K562 (cell line): ENCODE data around the gene NTSR1. TPM values are rescaled to one million over a fixed set of nuclear protein-coding genes. Genes with fewer than 3 reads are reported as not detected.

Source experiments
- ATAC-seq: fragments of 200-7000 bp; cut with Tn5 transposase; 3 replicates; pipeline ENCODE4 v1.9.1; 2020; ENCODE audit warnings: moderate library complexity
- BruUV-seq: library from RNA; stranded (reverse); fragments of 400-500 nt; replicated peaks from 2 replicates; lab custom pipeline; 2021; lab: Mats Ljungman, UMichigan
- CTCF ChIA-PET: fragments of 300-600 bp; formaldehyde crosslinking; extraction: SDS; loops from one replicate; lab custom pipeline; 2021; ENCODE audit warnings: low intra/inter-chr PET ratio; lab: Yijun Ruan, JAX
- POLR2A ChIA-PET: fragments of 300-600, 350-650 bp; sonication (Branson Sonifier 250); formaldehyde crosslinking; extraction: SDS; loops from one replicate; lab custom pipeline; 2021; ENCODE audit warnings: antibody characterized with exemption, inconsistent platforms; lab: Yijun Ruan, JAX
- DNase-seq, 4 experiments: peaks; one replicate each; pipeline versions ENCODE4 v3.0.0 to v3.0.0-alpha.2; 2011 to 2018; ENCODE audit warnings: low spot score in 3 of 4, mixed read lengths in 3 of 4; ENCODE audit errors: extremely low read depth in 1 of 4
- FAIRE-seq: peaks from 2 replicates; lab custom pipeline; 2011; peaks lifted over from hg19 to GRCh38; lab: Jason Lieb, UNC
- H2AFZ ChIP-seq: 2 replicates; pipeline ENCODE4 v1.6.0; 2011; ENCODE audit warnings: low read depth, low read length, control low read depth, inconsistent platforms
- H3K27ac ChIP-seq: fragments of 200-600 bp; 3 replicates; pipeline ENCODE4 v1.8.0; 2011; ENCODE audit warnings: low read depth, mild to moderate bottlenecking, control low read depth, inconsistent platforms, low read length, moderate library complexity, mixed read lengths; ENCODE audit errors: extremely low read depth
- H3K27me3 ChIP-seq, 2 experiments: fragments of 300-600 bp in 1 of 2; 2 replicates in 1 of 2; 3 replicates in 1 of 2; pipeline versions ENCODE4 v1.6.0 to v1.8.0; 2011; ENCODE audit warnings: inconsistent platforms in 2 of 2, low read length in 2 of 2, mild to moderate bottlenecking in 1 of 2, mixed read lengths in 1 of 2, moderate library complexity in 1 of 2; ENCODE audit not compliant: control insufficient read depth in 2 of 2, insufficient read depth in 2 of 2
- H3K36me3 ChIP-seq: fragments of 300-600 bp; 3 replicates; pipeline ENCODE4 v1.8.0; 2011; ENCODE audit warnings: mild to moderate bottlenecking, low read length, inconsistent platforms; ENCODE audit not compliant: control insufficient read depth, insufficient read depth
- H3K4me1 ChIP-seq, 2 experiments: fragments of 200-600 bp in 1 of 2; replicated peaks in 1 of 2; 2 replicates in 1 of 2; 3 replicates in 1 of 2; pipeline versions ENCODE4 v1.5.1 to v1.8.0; 2011; ENCODE audit warnings: inconsistent platforms in 2 of 2, low read length in 2 of 2, mild to moderate bottlenecking in 1 of 2, mixed read lengths in 1 of 2, moderate library complexity in 1 of 2; ENCODE audit not compliant: control insufficient read depth in 2 of 2, insufficient read depth in 2 of 2
- H3K4me2 ChIP-seq: 2 replicates; pipeline ENCODE4 v1.6.1; 2011; ENCODE audit warnings: low read length, control low read depth, inconsistent platforms, mixed read lengths; ENCODE audit not compliant: insufficient read depth
- H3K4me3 ChIP-seq: fragments of 200-600 bp; sonication (generic), shearing (Covaris generic); 2 replicates; pipeline ENCODE4 v1.5.1; 2016; ENCODE audit warnings: control low read depth, inconsistent platforms
- H3K79me2 ChIP-seq: fragments of 200-600 bp; 3 replicates; pipeline ENCODE4 v1.8.0; 2011; ENCODE audit warnings: low read length, inconsistent platforms; ENCODE audit not compliant: control insufficient read depth, insufficient read depth
- H3K9ac ChIP-seq, 2 experiments: 2 replicates each; pipeline versions ENCODE4 v1.6.0 to v1.6.1; 2011; ENCODE audit warnings: low read depth in 2 of 2, low read length in 2 of 2, control low read depth in 1 of 2, inconsistent platforms in 1 of 2, mild to moderate bottlenecking in 1 of 2, mixed read lengths in 1 of 2; ENCODE audit not compliant: insufficient read depth in 1 of 2
- H3K9me1 ChIP-seq: one replicate; pipeline ENCODE4 v1.6.0; 2011; ENCODE audit warnings: inconsistent platforms, mild to moderate bottlenecking, low read length, moderate library complexity; ENCODE audit not compliant: control insufficient read depth, insufficient read depth
- H3K9me3 ChIP-seq: replicated peaks from 2 replicates; pipeline ENCODE4 v1.5.1; 2011; ENCODE audit warnings: low read depth, low read length, inconsistent platforms; ENCODE audit not compliant: control insufficient read depth, insufficient read depth
- H4K20me1 ChIP-seq: replicated peaks from 2 replicates; pipeline ENCODE4 v1.6.1; 2011; ENCODE audit warnings: low read length, inconsistent platforms, mixed read lengths; ENCODE audit not compliant: control insufficient read depth, insufficient read depth
- BCOR ChIP-seq: fragments of 450-650 bp; IDR thresholded peaks from 2 replicates; pipeline ENCODE4 v1.6.1; 2016
- BRD4 ChIP-seq: fragments of 200-600 bp; sonication (generic); IDR thresholded peaks from 2 replicates; pipeline ENCODE4 v1.6.1; 2017; ENCODE audit warnings: inconsistent platforms
- CXXC5 ChIP-seq: fragments of 250-450 bp; sonication (Bioruptor Pico); IDR thresholded peaks from 2 replicates; pipeline ENCODE4 v1.8.0; 2022; ENCODE audit warnings: inconsistent platforms, mild to moderate bottlenecking, moderate library complexity
- ESRRA ChIP-seq: fragments of 450-650 bp; IDR thresholded peaks from 2 replicates; pipeline ENCODE4 v1.6.1; 2014; ENCODE audit warnings: low read depth, mild to moderate bottlenecking, moderate library complexity, borderline replicate concordance
- ETS2 ChIP-seq: IDR thresholded peaks from 2 replicates; pipeline ENCODE4 v1.6.1; 2016; ENCODE audit warnings: borderline replicate concordance, missing genetic modification characterization, mild to moderate bottlenecking, moderate library complexity, missing compliant biosample characterization; ENCODE audit not compliant: poor library complexity, severe bottlenecking
- GTF2F1 ChIP-seq: IDR thresholded peaks from 2 replicates; pipeline ENCODE4 v1.6.1; 2011; ENCODE audit warnings: low read depth, low read length, improper control_type of control experiment
- HIVEP1 ChIP-seq: fragments of 250-450 bp; sonication (Bioruptor Pico); IDR thresholded peaks from 2 replicates; pipeline ENCODE4 v1.4.0; 2020; ENCODE audit warnings: mild to moderate bottlenecking
- KDM5B ChIP-seq: fragments of 200-600 bp; sonication (generic); IDR thresholded peaks from 2 replicates; pipeline ENCODE4 v1.6.1; 2012; ENCODE audit warnings: low read depth, mild to moderate bottlenecking, moderate library complexity, low read length, control low read depth, inconsistent platforms; ENCODE audit not compliant: insufficient replicate concordance
- NCOA1 ChIP-seq: fragments of 450-650 bp; IDR thresholded peaks from 2 replicates; pipeline ENCODE4 v1.6.1; 2016; ENCODE audit warnings: low read depth
- POLR3G ChIP-seq: IDR thresholded peaks from 2 replicates; pipeline ENCODE4 v1.6.1; 2011; ENCODE audit not compliant: insufficient read length, insufficient replicate concordance; ENCODE audit errors: extremely low read depth
- PPARD ChIP-seq: fragments of 250-450 bp; sonication (Bioruptor Pico); IDR thresholded peaks from 2 replicates; pipeline ENCODE4 v1.8.0; 2022; ENCODE audit warnings: inconsistent platforms, mild to moderate bottlenecking, moderate library complexity
- RNF219 ChIP-seq: fragments of 250-450 bp; sonication (Bioruptor Pico); IDR thresholded peaks from 2 replicates; pipeline ENCODE4 v1.5.0; 2022; ENCODE audit warnings: mild to moderate bottlenecking
- SNAPC5 ChIP-seq: fragments of 250-450 bp; sonication (Bioruptor Pico); IDR thresholded peaks from 2 replicates; pipeline ENCODE4 v1.8.0; 2021; ENCODE audit warnings: moderate library complexity, mild to moderate bottlenecking, inconsistent platforms
- SOX6 ChIP-seq: fragments of 450-650 bp; IDR thresholded peaks from 2 replicates; pipeline ENCODE4 v1.6.1; 2014; ENCODE audit warnings: mild to moderate bottlenecking
- STAT5B ChIP-seq: fragments of 250-450 bp; sonication (Bioruptor Pico); IDR thresholded peaks from 2 replicates; pipeline ENCODE4 v1.8.0; 2021; ENCODE audit warnings: mild to moderate bottlenecking, inconsistent platforms
- ZNF282 ChIP-seq: sonication (generic); formaldehyde crosslinking; IDR thresholded peaks from 2 replicates; pipeline ENCODE4 v1.8.1; 2023; ENCODE audit warnings: missing genetic modification reagents
- ZNF324 ChIP-seq: fragments of 250-450 bp; sonication (Bioruptor Pico); IDR thresholded peaks from 2 replicates; pipeline ENCODE4 v1.4.0; 2020; ENCODE audit warnings: mild to moderate bottlenecking
- ZNF551 ChIP-seq: fragments of 250-450 bp; sonication (Bioruptor Pico); IDR thresholded peaks from 2 replicates; pipeline ENCODE4 v1.5.0; 2021; ENCODE audit warnings: mild to moderate bottlenecking, moderate library complexity
- ZNF561 ChIP-seq: fragments of 450-650 bp; formaldehyde crosslinking; conservative IDR thresholded peaks from 2 replicates; pipeline ENCODE4 v1.4.0; 2020; ENCODE audit warnings: mild to moderate bottlenecking, moderate library complexity
- ZNF740 ChIP-seq, 3 experiments: fragments of 200-800 bp in 1 of 3; sonication (Bioruptor generic) in 1 of 3; sonication (generic) in 1 of 3; formaldehyde crosslinking in 1 of 3; IDR thresholded peaks; 2 replicates each; pipeline versions ENCODE4 v1.6.1 to v1.8.0; 2016 to 2022; ENCODE audit warnings: mild to moderate bottlenecking in 2 of 3, missing compliant biosample characterization in 2 of 3, missing genetic modification characterization in 2 of 3, missing genetic modification reagents in 1 of 3
- WGBS: fragments of 100-300 bp; shearing (Covaris generic); methylation state at CpG from one replicate; pipeline ENCODE4 v1.1.6; 2016; ENCODE audit warnings: low coverage, mixed read lengths; ENCODE audit not compliant: insufficient coverage; ENCODE audit errors: missing lambda C conversion rate; 5-methylcytosine and 5-hydroxymethylcytosine counted together
- in situ Hi-C: fragments of 300-500 bp; cut with MboI; formaldehyde crosslinking; loops from 4 replicates; pipeline ENCODE4 v1.15.0; 2018; ENCODE audit warnings: inconsistent platforms, mixed read lengths
- intact Hi-C: fragments of 100-400 bp; cut with micrococcal nuclease; formaldehyde crosslinking; loops from 2 replicates; pipeline ENCODE4 v1.14.2; 2022
- polyA plus RNA-seq, 8 experiments: library from polyadenylated mRNA; depleted of rRNA in 4 of 8; stranded (reverse) in 5 of 8; unstranded in 3 of 8; fragments of >200 nt; fragmentation: Nextera tagmentation in 2 of 8; fragmentation: Illumina TruSeq in 1 of 8; extraction: Ambion mirVana in 2 of 8; extraction: Trizol in 1 of 8; gene quantifications; 2 replicates each; pipeline versions ENCODE4 v1.2.1 to v1.2.3, GENCODE V29; 2011 to 2014; ENCODE audit warnings: inconsistent platforms in 1 of 8, missing spikeins in 1 of 8
- total RNA-seq, 7 experiments: library from RNA; depleted of rRNA in 6 of 7; stranded (reverse); fragments of >200 nt in 6 of 7; fragmentation: Illumina TruSeq in 2 of 7; extraction: Trizol in 2 of 7; gene quantifications; 2 replicates each; pipeline versions ENCODE4 v1.2.1 to v1.2.3, GENCODE V29; 2011 to 2021; ENCODE audit warnings: low replicate concordance in 1 of 7

NTSR1 gene
- total and polyA plus RNA-seq, 9 of the 15 experiments (the other 6 are each of a cell fraction or from before 2014, with no cell fraction given), result 0.04 to 0.40 (median 0.13) TPM; not detected in 3

GRCh38 chr20:62725596-62726268 is 17.1 kb downstream of the NTSR1 start:
- Histone ChIP-seq H2AFZ (no peak overlapping the region), H3K9me3 (0 out of 2 replicates have a peak, but pooled peaks cover 2% of the 10 kb centered on the region), H3K9me1 (no peaks in the 10 kb centered on the region), H3K36me3 (no peaks in the 10 kb centered on the region), H4K20me1 (0 out of 2 replicates have a peak, but pooled peaks cover 3% of the 10 kb centered on the region), H3K27ac (no peak overlapping the region), H3K4me3 (no peak overlapping the region), H3K79me2 (no peaks in the 10 kb centered on the region), H3K4me1 (peaks cover 4 to 22% of the 10 kb centered on the region in 2 experiments; a peak in 4 of 5 replicates), H3K27me3 (peaks cover 82 to 84% of the 10 kb centered on the region in 2 experiments), H3K4me2 (no peak overlapping the region), H3K9ac (no peak overlapping the region)
- intact Hi-C loops (no loop called here), in situ Hi-C loops (no loop called here)
- CTCF ChIA-PET, result no interaction called here
- POLR2A ChIA-PET, result no interaction called here
- DNase-seq, result no peak
- TF ChIP-seq PPARD (no peak), ZNF324 (no peak), ESRRA (no peak), ZNF561 (CRISPR knock-in tag) (no peak), NCOA1 (no peak), KDM5B (no peak), SNAPC5 (CRISPR knock-in tag) (no peak), STAT5B (CRISPR knock-in tag) (no peak), POLR3G (no peak), BCOR (no peak), GTF2F1 (no peak), ZNF551 (CRISPR knock-in tag) (no peak), RNF219 (CRISPR knock-in tag) (no peak), SOX6 (no peak), BRD4 (no peak), HIVEP1 (no peak), CXXC5 (CRISPR knock-in tag) (no peak), ETS2 (no peak), ZNF740 (CRISPR knock-in tag; IDR thresholded peaks at IDR 0.05) (no peak), ZNF740 (tag; IDR thresholded peaks at IDR 0.05) (no peak), ZNF282 (CRISPR knock-in tag) (no peak)
- no peak for ATAC-seq
- under 1% methylated on average over 15 of the region's 15 CpGs for WGBS
- no TSS peak for BruUV-seq
- FAIRE-seq, result no peak
